Glutamatergic neuron (in vitro differentiated cells): ENCODE measurements around the gene RGS13. TPM values are rescaled to one million over a fixed set of nuclear protein-coding genes. Genes with fewer than 3 reads are reported as not detected.

Experiments used
- DNase-seq: peaks from one replicate; pipeline ENCODE4 v3.0.0; 2022
- H3K27ac Mint-ChIP-seq: one replicate; pipeline ENCODE4 v1.8.0; 2020; ENCODE audit warnings: mild to moderate bottlenecking, mixed read lengths, inconsistent platforms; ENCODE audit not compliant: unreplicated experiment
- H3K27me3 Mint-ChIP-seq: one replicate; pipeline ENCODE4 v1.8.0; 2020; ENCODE audit warnings: mild to moderate bottlenecking, moderate library complexity, mixed read lengths, inconsistent platforms; ENCODE audit not compliant: unreplicated experiment
- H3K36me3 Mint-ChIP-seq: one replicate; pipeline ENCODE4 v1.8.0; 2020; ENCODE audit warnings: mild to moderate bottlenecking, mixed read lengths, inconsistent platforms; ENCODE audit not compliant: unreplicated experiment
- H3K4me1 Mint-ChIP-seq: one replicate; pipeline ENCODE4 v1.8.0; 2020; ENCODE audit warnings: mild to moderate bottlenecking, low read depth, mixed read lengths, inconsistent platforms; ENCODE audit not compliant: unreplicated experiment
- H3K4me3 Mint-ChIP-seq: one replicate; pipeline ENCODE4 v1.8.0; 2020; ENCODE audit warnings: mild to moderate bottlenecking, mixed read lengths, inconsistent platforms; ENCODE audit not compliant: unreplicated experiment
- H3K9me3 Mint-ChIP-seq: one replicate; pipeline ENCODE4 v1.8.0; 2020; ENCODE audit warnings: mild to moderate bottlenecking, moderate library complexity, mixed read lengths, inconsistent platforms; ENCODE audit not compliant: unreplicated experiment
- long read RNA-seq: library from polyadenylated mRNA; unstranded; transcript quantifications from one replicate; pipeline ENCODE4 v2.0.0, GENCODE V29; 2020; ENCODE audit not compliant: unreplicated experiment
- total RNA-seq: library from RNA; stranded (reverse); fragmentation: NEBNext Ultra II Directional; extraction: Animal tissue kit (Norgen Biotek cat#: 25700); gene quantifications from one replicate; pipeline ENCODE4 v1.2.1, GENCODE V29; 2021; ENCODE audit not compliant: unreplicated experiment
- TF ChIP-seq, protein P1 (sequence below): fragments of 200-600 bp; sonication (generic); IDR thresholded peaks from one replicate; pipeline ENCODE4 v1.5.0; 2021; ENCODE audit not compliant: partially characterized antibody, unreplicated experiment

RGS13 gene, protein sequence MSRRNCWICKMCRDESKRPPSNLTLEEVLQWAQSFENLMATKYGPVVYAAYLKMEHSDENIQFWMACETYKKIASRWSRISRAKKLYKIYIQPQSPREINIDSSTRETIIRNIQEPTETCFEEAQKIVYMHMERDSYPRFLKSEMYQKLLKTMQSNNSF
- total RNA-seq, result not detected
- long read RNA-seq, result 0 reads

DNA sequence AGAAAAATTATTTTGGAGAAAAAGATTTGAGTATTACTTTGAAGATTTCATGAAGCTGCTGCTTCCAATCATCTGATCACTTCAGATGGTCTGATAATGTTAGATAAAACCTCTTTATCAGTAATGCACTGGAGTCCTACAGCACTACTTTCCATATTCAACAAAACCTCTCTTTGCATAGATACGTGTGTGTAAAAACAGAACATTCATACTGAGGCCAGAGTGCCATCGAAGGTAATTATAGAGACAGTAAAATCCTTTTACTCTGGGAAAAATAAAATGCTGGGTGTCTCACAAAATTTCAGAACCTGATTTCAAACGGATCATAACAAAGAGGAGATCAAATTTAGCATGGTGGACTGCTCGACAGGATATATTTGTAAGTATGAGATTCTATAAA lies at the start of gene RGS13:
TSS of gene RGS13 (plus strand) at position 209 of the 400 bp plus-strand sequence. CDS start 8,188 bp downstream, outside the sequence.
- H3K27me3 Mint-ChIP-seq, result no peaks in the 10 kb centered on the region
- DNase-seq, result no peak
- no peaks in the 10 kb centered on the region for H3K9me3 Mint-ChIP-seq
- H3K27ac Mint-ChIP-seq, result no peak within 1 kb of the TSS
- TF ChIP-seq, protein P1, sequence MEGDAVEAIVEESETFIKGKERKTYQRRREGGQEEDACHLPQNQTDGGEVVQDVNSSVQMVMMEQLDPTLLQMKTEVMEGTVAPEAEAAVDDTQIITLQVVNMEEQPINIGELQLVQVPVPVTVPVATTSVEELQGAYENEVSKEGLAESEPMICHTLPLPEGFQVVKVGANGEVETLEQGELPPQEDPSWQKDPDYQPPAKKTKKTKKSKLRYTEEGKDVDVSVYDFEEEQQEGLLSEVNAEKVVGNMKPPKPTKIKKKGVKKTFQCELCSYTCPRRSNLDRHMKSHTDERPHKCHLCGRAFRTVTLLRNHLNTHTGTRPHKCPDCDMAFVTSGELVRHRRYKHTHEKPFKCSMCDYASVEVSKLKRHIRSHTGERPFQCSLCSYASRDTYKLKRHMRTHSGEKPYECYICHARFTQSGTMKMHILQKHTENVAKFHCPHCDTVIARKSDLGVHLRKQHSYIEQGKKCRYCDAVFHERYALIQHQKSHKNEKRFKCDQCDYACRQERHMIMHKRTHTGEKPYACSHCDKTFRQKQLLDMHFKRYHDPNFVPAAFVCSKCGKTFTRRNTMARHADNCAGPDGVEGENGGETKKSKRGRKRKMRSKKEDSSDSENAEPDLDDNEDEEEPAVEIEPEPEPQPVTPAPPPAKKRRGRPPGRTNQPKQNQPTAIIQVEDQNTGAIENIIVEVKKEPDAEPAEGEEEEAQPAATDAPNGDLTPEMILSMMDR, result no peak
- H3K36me3 Mint-ChIP-seq, result no peaks in the 10 kb centered on the region
- H3K4me3 Mint-ChIP-seq, result no peak within 1 kb of the TSS
- peaks cover 8% of the 10 kb centered on the region for H3K4me1 Mint-ChIP-seq

DNA sequence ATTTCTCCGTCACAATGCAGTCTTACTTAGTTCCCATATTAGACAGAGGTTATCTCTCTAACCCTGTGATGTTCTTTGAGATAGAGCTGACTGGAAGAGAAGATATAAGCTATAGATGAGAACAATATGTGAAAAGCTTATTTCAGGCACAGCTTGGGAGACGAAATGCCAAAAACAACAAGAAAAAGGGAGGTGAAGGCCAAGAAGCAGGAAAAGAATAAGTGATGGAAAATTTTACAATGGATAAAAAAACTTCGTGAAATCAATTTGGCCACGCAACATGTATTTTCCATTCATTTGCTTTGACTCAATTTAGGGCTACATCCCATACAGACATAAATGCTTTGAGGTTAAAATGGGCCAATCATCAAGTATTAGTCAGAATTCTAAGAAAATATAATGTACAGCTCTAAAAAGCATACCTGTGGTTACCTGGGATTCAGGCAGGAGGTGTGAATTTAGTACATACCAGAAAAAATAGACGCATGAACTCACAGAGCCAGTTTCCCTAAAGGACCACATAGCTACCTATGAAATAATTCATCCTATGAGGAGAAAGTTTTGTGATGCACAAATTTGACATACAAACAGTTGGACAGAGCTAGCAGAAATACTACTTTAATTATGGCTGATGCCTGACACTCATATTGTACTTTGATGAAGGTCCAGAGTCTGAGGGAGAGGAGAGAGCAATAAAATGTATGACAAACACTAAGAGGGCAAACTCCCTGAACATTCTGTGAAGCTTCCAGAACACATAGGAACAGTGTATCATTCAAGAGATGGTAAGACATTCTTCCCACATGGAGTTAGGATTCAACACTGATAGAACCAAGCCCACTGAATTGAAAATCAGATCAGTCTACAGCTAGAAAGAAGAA lies 48.3 kb upstream of the RGS13 start:
- TF ChIP-seq, protein P1, result no peak
- no peaks in the 10 kb centered on the region for H3K36me3 Mint-ChIP-seq
- H3K27ac Mint-ChIP-seq, result no peak overlapping the region
- no peaks in the 10 kb centered on the region for H3K9me3 Mint-ChIP-seq
- H3K27me3 Mint-ChIP-seq, result no peaks in the 10 kb centered on the region
- no peak overlapping the region for H3K4me3 Mint-ChIP-seq
- H3K4me1 Mint-ChIP-seq, result no peaks in the 10 kb centered on the region
- no peak for DNase-seq

DNA sequence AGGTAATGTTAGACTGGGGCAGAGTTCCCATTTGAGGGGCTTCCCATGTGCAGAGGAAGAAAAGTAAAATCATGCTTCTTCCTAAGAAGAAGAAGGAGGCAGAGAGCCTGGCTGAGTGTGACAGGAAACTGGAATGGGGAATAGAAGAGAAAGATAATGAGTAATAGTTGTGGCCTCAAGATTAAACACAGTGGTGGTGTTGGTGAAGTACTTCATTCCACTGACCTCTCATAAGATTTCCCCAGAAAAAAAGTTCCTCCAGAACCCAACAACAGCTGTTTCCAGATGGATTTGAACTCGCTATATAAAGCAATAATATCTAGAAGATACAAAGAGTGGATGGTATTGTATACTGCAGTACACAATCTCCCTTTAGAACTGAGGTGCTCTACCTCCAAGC lies 47.4 kb upstream of the RGS13 start:
- Mint-ChIP-seq H3K4me1 (no peaks in the 10 kb centered on the region), H3K9me3 (no peaks in the 10 kb centered on the region), H3K27me3 (no peaks in the 10 kb centered on the region), H3K36me3 (no peaks in the 10 kb centered on the region), H3K27ac (no peak overlapping the region), H3K4me3 (no peak overlapping the region)
- TF ChIP-seq, protein P1, result no peak
- DNase-seq, result no peak

DNA sequence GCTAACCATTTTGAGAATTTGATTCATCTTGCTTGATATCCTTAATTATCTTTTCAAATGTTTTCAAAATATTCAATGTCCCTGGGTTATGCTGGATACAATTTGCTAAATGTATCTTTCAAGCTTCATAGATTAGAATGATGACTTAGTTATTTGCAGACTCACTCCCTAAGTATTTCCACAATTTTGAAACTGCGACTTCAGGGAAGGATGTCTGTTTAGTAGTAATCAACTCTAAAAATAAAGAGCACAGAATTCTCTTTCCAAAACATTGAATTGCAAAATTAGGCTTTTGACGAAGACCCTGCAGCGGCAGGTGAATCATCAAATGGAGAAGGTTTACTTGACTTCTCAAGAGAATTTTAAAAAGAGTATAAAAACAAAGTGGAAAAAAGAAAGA lies 46.1 kb upstream of the RGS13 start:
- Mint-ChIP-seq H3K27me3 (no peaks in the 10 kb centered on the region), H3K4me3 (no peak overlapping the region), H3K36me3 (no peaks in the 10 kb centered on the region), H3K4me1 (no peaks in the 10 kb centered on the region), H3K9me3 (no peaks in the 10 kb centered on the region), H3K27ac (no peak overlapping the region)
- TF ChIP-seq, protein P1, result no peak
- DNase-seq, result no peak

DNA sequence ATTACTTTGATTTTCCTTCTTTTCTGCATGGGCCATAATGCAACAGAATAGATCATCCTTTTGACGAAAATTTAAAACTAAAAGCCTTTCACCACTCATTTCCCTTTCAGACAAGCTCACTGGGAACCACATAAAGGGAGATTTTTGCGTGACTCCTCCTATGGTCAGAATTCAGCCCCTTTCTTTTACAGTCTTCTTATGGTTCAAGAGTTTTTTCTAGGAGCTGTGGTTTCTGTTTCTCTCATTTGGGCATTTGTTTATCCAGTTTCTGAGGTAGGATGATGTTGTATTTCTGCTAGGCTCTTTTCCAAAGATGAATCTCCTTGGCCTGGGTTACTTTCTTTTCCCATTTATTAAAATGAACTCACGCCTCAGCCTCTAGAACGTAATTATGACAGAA lies 43.4 kb upstream of the RGS13 start:
- H3K9me3 Mint-ChIP-seq, result no peaks in the 10 kb centered on the region
- no peak overlapping the region for H3K4me3 Mint-ChIP-seq

More for the DNA sequence above, 43.4 kb upstream of the RGS13 start:
- no peaks in the 10 kb centered on the region for H3K36me3 Mint-ChIP-seq
- no peaks in the 10 kb centered on the region for H3K4me1 Mint-ChIP-seq
- H3K27me3 Mint-ChIP-seq, result no peaks in the 10 kb centered on the region
- TF ChIP-seq, protein P1, result no peak
- H3K27ac Mint-ChIP-seq, result no peak overlapping the region
- no peak for DNase-seq
